HG03066 (cell line): ENCODE data around the gene FAM161B.
"Not testable (repeated sequence)": the region's sequence is repeated elsewhere in the genome, so short reads cannot be mapped to it uniquely, and the experiment has no call there.

Source experiments
- ATAC-seq: cut with Tn5 transposase; IDR thresholded peaks from one replicate; pipeline ENCODE4 v1.9.1; 2021; ENCODE audit warnings: low read depth; ENCODE audit not compliant: unreplicated experiment

FAM161B gene

GRCh38 chr14:73949752-73950734 is at the start of gene FAM161B, which contains the start of gene COQ6:
TSS of gene FAM161B (minus strand) at chr14:73950094. CDS start at chr14:73950026, 68 bp downstream.
TSS of gene COQ6 (plus strand) at chr14:73950302. CDS start at chr14:73950333, 31 bp downstream.
- peak; percentile 85 for ATAC-seq

GRCh38 chr14:73998726-73999125 is 48.8 kb upstream of the FAM161B start:
- ATAC-seq, result no peak

- no peak for ATAC-seq
Measured at GRCh38 chr14:73997944-73998447, 48.1 kb upstream of the FAM161B start.

GRCh38 chr14:73997108-73997943 is 47.4 kb upstream of the FAM161B start:
- no peak for ATAC-seq

GRCh38 chr14:73996731-73997107 is 46.8 kb upstream of the FAM161B start:
- no peak for ATAC-seq

GRCh38 chr14:73995977-73996378 is 46.1 kb upstream of the FAM161B start:
- no peak for ATAC-seq

GRCh38 chr14:73994926-73995325 is 45.0 kb upstream of the FAM161B start:
- ATAC-seq, result not testable (repeated sequence)

GRCh38 chr14:73991092-73991491 is 41.2 kb upstream of the FAM161B start:
- ATAC-seq, result no peak

GRCh38 chr14:73988656-73989055 is 38.8 kb upstream of the FAM161B start:
- ATAC-seq, result not testable (repeated sequence)

GRCh38 chr14:73988065-73988464 is 38.2 kb upstream of the FAM161B start:
- no peak for ATAC-seq

GRCh38 chr14:73977896-73978295 is 28.0 kb upstream of the FAM161B start:
- ATAC-seq, result no peak

GRCh38 chr14:73976125-73976524 is 26.2 kb upstream of the FAM161B start:
- ATAC-seq, result no peak

- ATAC-seq, result no peak
Measured at GRCh38 chr14:73973497-73973896, 23.6 kb upstream of the FAM161B start.

- ATAC-seq, result no peak
Measured at GRCh38 chr14:73968885-73969284, 19.0 kb upstream of the FAM161B start.

GRCh38 chr14:73965216-73965615 is 15.3 kb upstream of the FAM161B start:
- ATAC-seq, result no peak

- no peak for ATAC-seq
Measured at GRCh38 chr14:73961192-73961591, 11.3 kb upstream of the FAM161B start.

GRCh38 chr14:73958591-73958990 is 8.7 kb upstream of the FAM161B start:
- ATAC-seq, result no peak

- no peak for ATAC-seq
Measured at GRCh38 chr14:73955674-73956073, 5.8 kb upstream of the FAM161B start.

- no peak for ATAC-seq
Measured at GRCh38 chr14:73953731-73954130, 3.8 kb upstream of the FAM161B start.

- no peak for ATAC-seq
Measured at GRCh38 chr14:73945159-73945670, 4.7 kb downstream of the FAM161B start.
